Occipital lobe (tissue), 1 donor: ENCODE measurements around the gene PPIL6. TPM values are rescaled to one million over a fixed set of nuclear protein-coding genes. Genes with fewer than 3 reads are reported as not detected.

Experiments used
- total RNA-seq: library from RNA; depleted of rRNA; stranded (reverse); fragments of >200 nt; gene quantifications from one replicate; pipeline ENCODE4 v1.2.3, GENCODE V29; 2014

The PPIL6 gene
- total RNA-seq, 1 donor from 2014 or later: 41.5 TPM

Other genes with a start within 250 kb of the PPIL6 start
- 67.1 TPM for gene CD164, start 58.2 kb downstream of the PPIL6 start, total RNA-seq
- 3.1 TPM for gene SMPD2, start 96 bp upstream of the PPIL6 start, total RNA-seq
- 31.0 TPM for gene MICAL1, start 15.1 kb upstream of the PPIL6 start, total RNA-seq
- 14.8 TPM for gene ZBTB24, start 42.6 kb upstream of the PPIL6 start, total RNA-seq